ENCODE data around the gene SULT1A2.
"Not testable (repeated sequence)": the region's sequence is repeated elsewhere in the genome, so short reads cannot be mapped to it uniquely, and the experiment has no call there.

The SULT1A2 gene

DNA sequence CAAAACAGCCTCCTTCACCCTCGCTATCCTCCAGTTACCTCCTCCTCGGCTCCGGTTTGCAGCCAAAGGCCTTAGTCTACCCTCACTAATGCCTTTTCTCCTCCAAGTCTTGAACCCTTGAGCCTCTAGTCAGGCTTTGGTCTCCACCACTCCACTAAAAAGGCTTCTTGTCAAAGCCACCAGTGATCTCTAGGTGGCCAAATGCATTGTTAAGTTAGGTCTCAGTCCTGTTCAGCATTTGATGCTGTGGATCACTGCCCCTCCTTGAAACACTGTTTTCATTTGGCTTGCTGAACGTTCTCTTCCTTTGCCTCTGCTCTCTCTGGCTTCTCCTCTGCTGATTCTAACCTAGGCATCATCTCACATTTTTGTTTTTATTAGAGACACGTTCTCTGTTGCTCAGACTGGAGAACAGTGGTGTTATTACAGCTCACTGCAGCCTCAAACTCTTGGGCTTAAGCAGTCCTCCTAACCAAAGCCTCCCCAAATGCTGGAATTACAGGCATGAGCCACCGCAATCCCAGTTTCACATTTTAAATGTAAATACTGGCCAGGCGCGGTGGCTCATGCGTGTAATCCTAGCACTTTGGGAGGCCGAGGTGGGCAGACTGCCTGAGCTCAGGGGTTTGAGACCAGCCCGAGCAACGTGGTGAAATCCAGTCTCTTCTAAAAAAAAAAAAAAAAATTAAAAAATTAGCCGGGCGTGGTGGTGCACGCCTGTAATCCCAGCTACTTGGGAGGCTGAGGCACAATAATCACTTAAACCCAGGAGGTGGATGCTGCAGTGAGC, 42.0 kb downstream of the SULT1A2 start:
- TF ChIP-seq, protein P1, sequence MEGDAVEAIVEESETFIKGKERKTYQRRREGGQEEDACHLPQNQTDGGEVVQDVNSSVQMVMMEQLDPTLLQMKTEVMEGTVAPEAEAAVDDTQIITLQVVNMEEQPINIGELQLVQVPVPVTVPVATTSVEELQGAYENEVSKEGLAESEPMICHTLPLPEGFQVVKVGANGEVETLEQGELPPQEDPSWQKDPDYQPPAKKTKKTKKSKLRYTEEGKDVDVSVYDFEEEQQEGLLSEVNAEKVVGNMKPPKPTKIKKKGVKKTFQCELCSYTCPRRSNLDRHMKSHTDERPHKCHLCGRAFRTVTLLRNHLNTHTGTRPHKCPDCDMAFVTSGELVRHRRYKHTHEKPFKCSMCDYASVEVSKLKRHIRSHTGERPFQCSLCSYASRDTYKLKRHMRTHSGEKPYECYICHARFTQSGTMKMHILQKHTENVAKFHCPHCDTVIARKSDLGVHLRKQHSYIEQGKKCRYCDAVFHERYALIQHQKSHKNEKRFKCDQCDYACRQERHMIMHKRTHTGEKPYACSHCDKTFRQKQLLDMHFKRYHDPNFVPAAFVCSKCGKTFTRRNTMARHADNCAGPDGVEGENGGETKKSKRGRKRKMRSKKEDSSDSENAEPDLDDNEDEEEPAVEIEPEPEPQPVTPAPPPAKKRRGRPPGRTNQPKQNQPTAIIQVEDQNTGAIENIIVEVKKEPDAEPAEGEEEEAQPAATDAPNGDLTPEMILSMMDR (conservative IDR thresholded peaks at IDR 0.05; ENCODE audit: low read depth, low read length), result no peak
- H3K4me3 ChIP-seq (ENCODE audit: low read depth, low read length), result peak overlapping the region; percentile 63
- DNase-seq (ENCODE audit: low read depth), result no peak

DNA sequence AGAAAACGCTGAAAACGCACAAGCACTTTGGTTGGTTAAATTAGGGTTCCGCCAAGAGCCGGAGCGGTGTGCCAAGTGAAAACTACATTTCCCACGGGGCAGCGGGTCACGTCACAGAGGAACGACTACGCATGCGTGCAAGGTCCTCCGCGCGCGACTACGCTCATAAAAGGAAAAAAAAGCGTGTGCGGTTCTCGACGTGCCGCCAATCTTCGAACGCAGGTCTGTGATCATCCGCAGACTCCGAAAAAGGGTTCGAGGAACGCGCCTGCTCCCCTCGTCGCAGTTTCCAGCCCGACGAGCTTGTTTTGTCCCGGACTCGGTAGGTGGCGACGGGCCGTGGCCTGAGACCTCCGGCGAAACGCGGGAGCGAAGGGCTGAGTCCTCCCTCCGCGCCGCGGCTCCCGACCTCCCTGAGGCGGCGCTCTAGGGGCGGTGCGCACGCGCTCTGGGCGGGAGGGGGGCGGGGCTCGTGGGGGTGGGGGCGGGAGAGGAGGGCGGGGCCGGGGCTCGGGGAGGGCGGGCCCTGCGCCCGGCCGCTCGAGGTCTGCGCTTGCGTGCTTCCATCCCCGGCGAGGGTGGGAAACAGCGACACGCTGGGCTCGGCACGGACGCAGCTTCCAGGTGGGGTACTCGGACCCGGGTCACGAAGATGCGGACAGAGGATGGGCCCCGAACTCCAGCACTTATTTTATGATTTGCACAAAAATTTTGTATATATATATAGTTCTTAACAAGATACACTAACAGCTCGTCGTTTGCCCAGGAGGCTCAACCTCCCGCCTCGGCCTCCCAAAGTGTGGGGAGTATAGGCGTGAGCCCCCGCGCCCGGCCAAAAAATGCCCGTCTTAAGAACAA, 42.8 kb downstream of the SULT1A2 start, which contains the start of gene SGF29:
Gene SGF29 (plus strand): TSS at position 145 of the 858 bp plus-strand sequence. CDS start 27,150 bp downstream, outside the sequence.
- DNase-seq (ENCODE audit: low read depth), result peak; percentile 96
- TF ChIP-seq, protein P1 (conservative IDR thresholded peaks at IDR 0.05; ENCODE audit: low read depth, low read length), result peak; percentile 35
- peak within 1 kb of the TSS; percentile 89 for H3K4me3 ChIP-seq (ENCODE audit: low read depth, low read length)

DNA sequence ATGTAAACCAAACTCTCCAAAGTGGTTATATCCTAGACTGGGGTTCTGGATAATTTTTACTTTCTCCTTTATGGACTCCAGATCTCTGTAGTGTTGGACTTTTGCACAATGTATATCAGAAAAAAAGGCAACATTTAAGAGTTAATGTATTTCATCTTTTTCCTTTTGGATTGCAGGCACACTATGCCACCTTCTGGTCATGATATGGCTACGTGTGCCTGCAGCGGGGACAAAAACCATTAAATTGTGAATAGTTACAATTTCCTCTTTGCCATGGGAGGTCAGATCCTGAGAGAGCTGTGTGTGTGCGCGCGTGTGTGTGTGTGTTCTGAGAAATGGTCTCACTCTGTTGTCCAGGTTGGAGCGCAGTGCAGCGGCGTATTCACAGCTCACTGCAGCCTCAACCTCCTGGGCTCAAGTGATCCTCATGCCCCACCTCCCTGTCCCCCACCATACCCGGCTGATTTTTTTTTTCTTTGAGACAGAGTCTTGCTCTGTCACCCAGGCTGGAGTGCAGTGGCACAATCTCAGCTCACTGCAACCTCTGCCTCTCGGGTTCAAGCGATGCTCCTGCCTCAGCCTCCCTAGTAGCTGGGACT, 47.5 kb downstream of the SULT1A2 start:
- TF ChIP-seq, protein P1 (conservative IDR thresholded peaks at IDR 0.05; ENCODE audit: low read depth, low read length), result peak; percentile 74
- H3K4me3 ChIP-seq (ENCODE audit: low read depth, low read length), result no peak overlapping the region
- DNase-seq (ENCODE audit: low read depth), result peak; percentile 73

DNA sequence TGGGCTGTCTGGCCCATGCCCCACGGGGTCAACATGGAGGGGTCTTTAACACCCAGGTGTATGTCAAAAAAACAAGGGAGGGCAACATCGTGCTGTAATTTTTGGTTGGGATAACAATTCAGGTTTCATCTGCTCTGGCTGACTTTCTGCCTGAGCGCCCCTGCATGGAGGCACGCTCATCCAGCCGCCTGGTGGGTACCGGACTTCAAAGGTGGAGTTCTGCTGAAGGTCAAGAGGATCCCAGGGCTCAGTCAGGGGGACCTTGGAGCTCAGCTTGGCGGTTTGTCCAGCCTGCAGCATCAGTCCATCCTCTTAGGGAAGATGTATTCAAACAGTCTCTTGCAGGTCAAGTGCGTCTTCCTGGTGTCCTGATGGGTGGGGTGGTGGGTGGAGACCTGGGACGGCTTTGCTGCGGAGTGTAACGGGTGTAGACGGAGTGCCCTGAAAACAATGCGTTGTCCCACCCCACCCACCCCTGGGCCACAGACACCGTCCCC, 48.5 kb downstream of the SULT1A2 start:
- H3K4me3 ChIP-seq (ENCODE audit: low read depth, low read length), result no peak overlapping the region
- no peak for DNase-seq (ENCODE audit: low read depth)
- TF ChIP-seq, protein P1 (conservative IDR thresholded peaks at IDR 0.05; ENCODE audit: low read depth, low read length), result no peak

DNA sequence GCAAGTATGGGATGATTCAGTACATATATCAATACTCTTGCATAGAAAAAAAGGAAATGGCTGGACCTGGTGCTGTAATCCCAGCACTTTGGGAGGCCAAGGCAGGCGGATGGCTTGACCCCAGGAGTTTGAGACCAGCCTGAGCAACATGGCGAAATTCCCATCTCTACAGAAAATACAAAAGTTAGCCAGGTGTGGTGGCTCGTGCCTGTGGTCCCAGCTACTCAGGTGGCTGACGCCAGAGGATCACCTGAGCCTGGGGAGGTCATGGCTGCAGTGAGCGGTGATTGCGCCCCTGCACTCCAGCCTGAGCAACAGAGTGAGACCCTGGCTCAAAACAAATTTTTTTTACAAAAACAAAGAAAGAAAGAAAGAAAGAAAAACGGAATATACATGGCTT, 50.2 kb downstream of the SULT1A2 start:
- DNase-seq (ENCODE audit: low read depth), result no peak
- H3K4me3 ChIP-seq (ENCODE audit: low read depth, low read length), result no peak overlapping the region
- TF ChIP-seq, protein P1 (conservative IDR thresholded peaks at IDR 0.05; ENCODE audit: low read depth, low read length), result no peak

DNA sequence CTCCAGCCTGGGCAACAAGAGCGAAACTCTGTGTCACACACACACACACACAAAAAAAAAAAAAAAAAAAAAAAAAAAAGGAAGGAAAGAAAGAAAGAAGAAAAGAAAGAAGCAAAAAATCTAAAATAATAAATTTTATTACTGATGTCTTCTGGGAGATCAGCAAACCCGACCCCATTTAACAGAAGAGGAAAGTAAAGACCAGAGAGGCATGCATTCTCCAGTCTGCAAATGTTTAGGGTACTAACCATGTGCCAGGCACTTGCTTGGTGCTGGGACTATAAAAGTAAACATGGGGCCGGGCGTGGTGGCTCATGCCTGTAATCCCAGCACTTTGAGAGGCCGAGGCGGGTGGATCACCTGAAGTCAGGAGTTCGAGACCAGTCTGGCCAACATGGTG, 50.9 kb downstream of the SULT1A2 start:
- H3K4me3 ChIP-seq (ENCODE audit: low read depth, low read length); DNase-seq (ENCODE audit: low read depth): not testable (repeated sequence)

DNA sequence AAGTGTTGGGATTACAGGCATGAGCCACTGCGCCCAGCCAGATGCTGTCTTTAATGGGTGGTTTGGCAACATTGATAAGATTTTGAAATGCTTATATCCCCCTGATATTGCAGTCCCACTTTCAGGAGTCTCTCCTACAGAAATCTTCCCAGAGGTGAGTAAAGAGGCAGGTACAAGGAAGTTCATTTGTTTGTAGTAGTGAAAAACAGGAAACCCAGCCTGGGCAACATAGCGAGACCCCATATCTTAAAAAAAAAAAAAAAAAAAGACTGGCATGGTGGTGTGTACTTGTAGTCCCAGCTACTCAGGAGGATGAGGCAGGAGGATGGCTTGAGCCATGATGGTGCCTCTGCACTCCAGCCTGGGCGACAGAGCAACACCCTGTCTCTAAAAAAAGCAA, 51.9 kb downstream of the SULT1A2 start:
- H3K4me3 ChIP-seq (ENCODE audit: low read depth, low read length), result no peak overlapping the region
- no peak for DNase-seq (ENCODE audit: low read depth)
- TF ChIP-seq, protein P1 (conservative IDR thresholded peaks at IDR 0.05; ENCODE audit: low read depth, low read length), result no peak

Measured in choroid plexus epithelial cell (primary cell).